ENCODE results near the gene SFXN4. TPM values are rescaled to one million over a fixed set of nuclear protein-coding genes. Genes with fewer than 3 reads are reported as not detected.
"Not testable (repeated sequence)": the region's sequence is repeated elsewhere in the genome, so short reads cannot be mapped to it uniquely, and the experiment has no call there.

SFXN4 gene
- total and polyA plus RNA-seq, 12 donors: 31.0 to 135 (median 51.2) TPM

DNA sequence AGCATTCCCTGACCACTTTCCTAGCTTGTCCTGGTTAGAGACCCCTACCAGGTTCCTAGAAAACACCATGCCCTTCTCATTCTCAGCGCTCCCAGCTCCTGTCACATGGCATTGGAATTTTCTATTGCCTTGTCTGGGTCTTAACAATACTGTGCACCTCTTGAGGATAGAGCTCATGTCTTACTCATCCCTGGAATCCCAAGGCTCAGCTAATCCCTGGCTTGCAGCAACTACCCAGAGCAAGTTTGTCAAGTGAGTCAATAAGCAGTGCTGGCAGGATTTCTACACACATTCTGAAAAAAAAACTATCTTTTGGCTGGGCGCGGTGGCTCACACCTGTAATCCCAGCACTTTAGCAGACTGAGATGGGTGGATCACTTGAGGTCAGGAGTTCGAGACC, 24.8 kb upstream of the SFXN4 start:
- Histone ChIP-seq H3K4me1 (replicated peaks in 1 of 2) (no peaks in the 10 kb centered on the region), H3K27me3 (no peaks in the 10 kb centered on the region), H3K36me3 (replicated peaks in 1 of 2) (no peaks in the 10 kb centered on the region), H3K27ac (no peak overlapping the region), H3K9me3 (replicated peaks in 1 of 3) (no peaks in the 10 kb centered on the region), H3K4me3 (no peak overlapping the region)
- intact Hi-C loops (cut with DNase I): no loop called here
- TF ChIP-seq POLR2A (IDR thresholded peaks at IDR 0.05): no peak
- TF ChIP-seq, protein P1, sequence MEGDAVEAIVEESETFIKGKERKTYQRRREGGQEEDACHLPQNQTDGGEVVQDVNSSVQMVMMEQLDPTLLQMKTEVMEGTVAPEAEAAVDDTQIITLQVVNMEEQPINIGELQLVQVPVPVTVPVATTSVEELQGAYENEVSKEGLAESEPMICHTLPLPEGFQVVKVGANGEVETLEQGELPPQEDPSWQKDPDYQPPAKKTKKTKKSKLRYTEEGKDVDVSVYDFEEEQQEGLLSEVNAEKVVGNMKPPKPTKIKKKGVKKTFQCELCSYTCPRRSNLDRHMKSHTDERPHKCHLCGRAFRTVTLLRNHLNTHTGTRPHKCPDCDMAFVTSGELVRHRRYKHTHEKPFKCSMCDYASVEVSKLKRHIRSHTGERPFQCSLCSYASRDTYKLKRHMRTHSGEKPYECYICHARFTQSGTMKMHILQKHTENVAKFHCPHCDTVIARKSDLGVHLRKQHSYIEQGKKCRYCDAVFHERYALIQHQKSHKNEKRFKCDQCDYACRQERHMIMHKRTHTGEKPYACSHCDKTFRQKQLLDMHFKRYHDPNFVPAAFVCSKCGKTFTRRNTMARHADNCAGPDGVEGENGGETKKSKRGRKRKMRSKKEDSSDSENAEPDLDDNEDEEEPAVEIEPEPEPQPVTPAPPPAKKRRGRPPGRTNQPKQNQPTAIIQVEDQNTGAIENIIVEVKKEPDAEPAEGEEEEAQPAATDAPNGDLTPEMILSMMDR (IDR thresholded peaks at IDR 0.05): no peak
- peak in 1 of 7 donors; percentile 22 for DNase-seq
- 73 to 99% (median 86%) methylated on average over 4 of the region's 4 CpGs for WGBS, 4 donors

DNA sequence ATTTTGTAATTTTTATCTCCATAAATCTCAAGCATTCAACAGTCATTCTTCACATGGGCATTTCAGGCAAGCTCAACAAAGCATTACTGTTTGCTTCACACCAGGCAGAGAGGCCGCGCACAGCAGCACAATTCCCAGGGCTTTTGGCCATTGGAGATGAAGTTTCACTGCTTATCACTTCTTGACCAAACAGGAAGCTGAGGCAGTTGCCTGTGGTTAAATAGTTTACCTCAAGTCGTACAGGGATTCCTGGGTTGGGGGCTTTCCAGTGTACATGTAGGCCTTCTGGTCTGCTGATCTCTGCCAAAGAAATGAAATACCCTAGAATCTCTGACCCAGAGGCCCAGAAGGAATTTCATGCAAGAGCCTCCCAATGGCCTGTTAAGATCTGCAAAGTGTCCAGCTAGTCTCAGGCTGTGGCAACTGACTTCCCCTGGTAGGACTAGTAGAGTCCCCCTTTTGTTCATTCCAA, 24.3 kb upstream of the SFXN4 start:
- WGBS, 4 donors: 80 to 84% (median 83%) methylated on average over 3 of the region's 3 CpGs
- no peaks in the 10 kb centered on the region for H3K27me3 ChIP-seq
- no peak for TF ChIP-seq POLR2A (IDR thresholded peaks at IDR 0.05)
- TF ChIP-seq, protein P1 (IDR thresholded peaks at IDR 0.05): no peak
- H3K9me3 ChIP-seq (replicated peaks in 1 of 3): no peaks in the 10 kb centered on the region
- H3K27ac ChIP-seq: no peak overlapping the region
- no peak for DNase-seq
- no peaks in the 10 kb centered on the region for H3K36me3 ChIP-seq (replicated peaks in 1 of 2)
- intact Hi-C loops (cut with DNase I): no loop called here
- H3K4me1 ChIP-seq (replicated peaks in 1 of 2): no peaks in the 10 kb centered on the region
- H3K4me3 ChIP-seq: no peak overlapping the region

DNA sequence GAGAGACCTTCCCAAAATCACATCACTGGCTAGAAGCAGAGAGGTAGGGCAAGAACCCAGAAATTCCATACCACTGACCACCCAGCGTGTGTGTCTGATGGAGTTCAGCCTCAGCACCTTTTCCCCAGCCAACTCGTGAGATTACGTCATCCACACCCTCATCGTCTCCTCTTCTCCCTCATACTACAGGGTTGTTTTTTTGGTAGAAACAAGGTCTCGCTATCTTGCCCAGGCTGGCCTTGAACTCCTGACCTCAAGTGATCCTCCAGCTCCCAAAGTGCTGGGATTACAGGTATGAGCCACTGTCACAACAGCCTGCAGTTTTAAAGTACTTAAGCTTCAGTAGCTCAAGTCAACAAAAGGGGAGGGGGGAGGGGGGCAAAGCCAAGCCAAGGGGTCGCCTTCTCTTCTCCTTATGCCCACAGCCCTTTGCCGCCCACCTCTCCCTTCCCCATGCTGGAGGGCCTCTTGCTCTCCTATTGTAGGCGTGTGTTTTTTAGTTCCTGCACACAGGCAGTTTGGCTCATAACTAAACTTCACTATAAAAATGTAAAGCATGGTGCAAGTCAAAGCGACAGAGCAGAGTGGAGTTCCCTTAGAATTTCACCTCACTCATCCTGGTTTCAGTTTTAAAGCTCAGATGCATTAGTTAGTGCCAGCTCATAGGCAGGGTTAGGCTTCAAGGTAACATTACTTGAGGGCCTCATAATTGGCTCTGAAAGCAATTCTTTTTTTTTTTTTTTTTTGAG, 18.3 kb upstream of the SFXN4 start:
- TF ChIP-seq, protein P1 (IDR thresholded peaks at IDR 0.05): no peak
- intact Hi-C loops (cut with DNase I): no loop called here
- Histone ChIP-seq H3K27ac (peak overlapping the region in 4 of 5 donors; percentile 38 to 74 (median 53)), H3K4me1 (replicated peaks in 1 of 2) (peaks cover 4 to 6% of the 10 kb centered on the region in 2 donors), H3K9me3 (replicated peaks in 1 of 3) (no peaks in the 10 kb centered on the region), H3K27me3 (no peaks in the 10 kb centered on the region), H3K36me3 (replicated peaks in 1 of 2) (no peaks in the 10 kb centered on the region), H3K4me3 (no peak overlapping the region)
- peak in 3 of 7 donors; percentile 24 to 44 (median 38) for DNase-seq
- 52 to 72% (median 60%) methylated on average over 8 to 9 of the region's 9 CpGs for WGBS, 4 donors

DNA sequence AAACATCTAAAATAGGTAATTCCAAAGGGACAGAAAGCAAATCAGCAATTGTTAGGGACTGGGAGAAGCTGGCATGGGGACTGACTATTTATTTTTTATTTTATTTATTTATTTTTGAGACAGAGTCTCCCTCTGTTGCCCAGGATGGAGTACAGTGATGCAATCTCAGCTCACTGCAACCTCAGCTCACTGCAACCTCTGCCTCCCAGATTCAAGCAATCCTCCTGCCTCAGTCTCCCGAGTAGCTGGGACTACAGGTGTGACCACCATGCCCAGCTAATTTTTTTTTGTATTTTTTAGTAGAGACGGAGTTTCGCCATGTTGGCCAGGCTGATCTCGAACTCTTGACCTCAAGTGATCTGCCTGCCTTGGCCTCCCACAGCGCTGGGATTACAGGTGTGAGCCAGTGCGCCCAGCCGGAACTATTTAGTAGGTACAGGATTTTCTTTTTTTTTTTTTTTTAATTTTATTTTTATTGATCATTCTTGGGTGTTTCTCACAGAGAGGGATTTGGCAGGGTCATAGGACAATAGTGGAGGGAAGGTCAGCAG, 15.4 kb upstream of the SFXN4 start:
- H3K27me3 ChIP-seq; H3K27ac ChIP-seq; intact Hi-C loops (cut with DNase I); H3K9me3 ChIP-seq (replicated peaks in 1 of 3); H3K4me3 ChIP-seq; DNase-seq; H3K36me3 ChIP-seq (replicated peaks in 1 of 2): not testable (repeated sequence)
- peaks cover 13 to 19% of the 10 kb centered on the region in 2 donors for H3K4me1 ChIP-seq (replicated peaks in 1 of 2)
- 91 to 97% (median 94%) methylated on average over 7 of the region's 7 CpGs for whole genome bisulfite sequencing, 4 donors

Measured in adrenal gland (tissue), 12 donors.